Neural crest cell (in vitro differentiated cells): Measurements from ENCODE around the gene INTS11. TPM values are rescaled to one million over a fixed set of nuclear protein-coding genes. Genes with fewer than 3 reads are reported as not detected.

ENCODE experiments used
- DNase-seq: peaks from one replicate; pipeline ENCODE4 v3.0.0; 2021; ENCODE audit warnings: low read depth, mixed read lengths, low spot score
- H3K27ac Mint-ChIP-seq: one replicate; pipeline ENCODE4 v1.8.0; 2021; ENCODE audit warnings: mild to moderate bottlenecking, mixed read lengths; ENCODE audit not compliant: unreplicated experiment
- H3K27me3 Mint-ChIP-seq: 2 replicates; pipeline ENCODE4 v1.8.0; 2021; ENCODE audit warnings: low read depth, mild to moderate bottlenecking, mixed read lengths
- H3K36me3 Mint-ChIP-seq: 2 replicates; pipeline ENCODE4 v1.8.0; 2021; ENCODE audit warnings: low read depth, mild to moderate bottlenecking, mixed read lengths
- H3K4me1 Mint-ChIP-seq: 2 replicates; pipeline ENCODE4 v1.8.0; 2021; ENCODE audit warnings: mixed read lengths
- H3K4me3 Mint-ChIP-seq: one replicate; pipeline ENCODE4 v1.8.0; 2021; ENCODE audit warnings: mild to moderate bottlenecking, mixed read lengths
- H3K9me3 Mint-ChIP-seq: 2 replicates; pipeline ENCODE4 v1.8.0; 2021; ENCODE audit warnings: mixed read lengths
- total RNA-seq: library from RNA; stranded (reverse); gene quantifications from 2 replicates; pipeline ENCODE4 v1.2.1, GENCODE V29; 2021
- TF ChIP-seq, protein P1 (sequence below): fragments of 200-600 bp; sonication (generic); conservative IDR thresholded peaks from 2 replicates; pipeline ENCODE4 v1.5.0; 2021; ENCODE audit warnings: antibody characterized with exemption, mild to moderate bottlenecking

The INTS11 gene
- total RNA-seq, 1 donor from 2014 or later: 160 TPM

DNA sequence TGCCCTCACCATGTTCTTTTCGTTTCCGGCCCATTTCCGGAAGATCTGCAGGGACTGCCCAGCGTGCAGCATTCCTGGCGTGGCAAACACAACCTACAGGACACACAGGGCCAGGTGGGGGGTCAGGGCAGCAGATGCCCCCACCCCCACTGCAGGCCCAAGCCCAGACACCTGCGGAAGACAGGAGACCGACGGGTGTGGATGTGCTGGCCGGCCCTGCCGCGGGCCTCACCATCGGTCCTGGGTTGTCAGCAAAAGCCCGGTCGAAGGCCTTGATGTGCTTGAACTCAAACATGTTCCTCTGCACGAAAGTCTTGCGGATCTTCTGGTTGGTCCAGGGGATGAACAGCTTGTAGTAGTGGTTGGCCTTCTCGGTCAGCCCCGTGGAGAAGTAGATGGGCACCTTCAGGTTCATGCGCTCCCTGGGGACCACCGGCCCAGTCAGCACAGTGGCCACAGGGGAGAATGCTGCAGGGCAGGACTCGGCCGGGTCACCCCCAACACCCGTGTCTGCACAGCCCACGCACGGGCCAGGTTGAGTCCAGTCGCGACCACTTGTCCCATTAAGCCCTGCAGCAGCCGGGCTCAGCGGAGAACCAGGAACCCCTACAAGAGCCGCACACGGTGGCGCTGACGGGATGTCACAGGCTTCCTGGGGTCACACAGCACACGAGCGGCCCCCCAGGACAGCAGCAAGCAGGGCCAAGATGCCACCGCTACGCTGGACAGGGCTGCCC lies 10.8 kb downstream of the INTS11 start:
- Mint-ChIP-seq H3K27ac (no peak overlapping the region), H3K4me1 (peaks cover 7% of the 10 kb centered on the region), H3K4me3 (peak overlapping the region; percentile 70)

GRCh38 chr1:1312450-1313314 lies 11.8 kb downstream of the INTS11 start:
- Mint-ChIP-seq H3K27me3 (no peaks in the 10 kb centered on the region), H3K36me3 (peaks cover 2% of the 10 kb centered on the region), H3K4me1 (peaks cover 7% of the 10 kb centered on the region), H3K9me3 (no peaks in the 10 kb centered on the region), H3K27ac (no peak overlapping the region), H3K4me3 (peak overlapping the region; percentile 12)
- TF ChIP-seq, protein P1, sequence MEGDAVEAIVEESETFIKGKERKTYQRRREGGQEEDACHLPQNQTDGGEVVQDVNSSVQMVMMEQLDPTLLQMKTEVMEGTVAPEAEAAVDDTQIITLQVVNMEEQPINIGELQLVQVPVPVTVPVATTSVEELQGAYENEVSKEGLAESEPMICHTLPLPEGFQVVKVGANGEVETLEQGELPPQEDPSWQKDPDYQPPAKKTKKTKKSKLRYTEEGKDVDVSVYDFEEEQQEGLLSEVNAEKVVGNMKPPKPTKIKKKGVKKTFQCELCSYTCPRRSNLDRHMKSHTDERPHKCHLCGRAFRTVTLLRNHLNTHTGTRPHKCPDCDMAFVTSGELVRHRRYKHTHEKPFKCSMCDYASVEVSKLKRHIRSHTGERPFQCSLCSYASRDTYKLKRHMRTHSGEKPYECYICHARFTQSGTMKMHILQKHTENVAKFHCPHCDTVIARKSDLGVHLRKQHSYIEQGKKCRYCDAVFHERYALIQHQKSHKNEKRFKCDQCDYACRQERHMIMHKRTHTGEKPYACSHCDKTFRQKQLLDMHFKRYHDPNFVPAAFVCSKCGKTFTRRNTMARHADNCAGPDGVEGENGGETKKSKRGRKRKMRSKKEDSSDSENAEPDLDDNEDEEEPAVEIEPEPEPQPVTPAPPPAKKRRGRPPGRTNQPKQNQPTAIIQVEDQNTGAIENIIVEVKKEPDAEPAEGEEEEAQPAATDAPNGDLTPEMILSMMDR: no peak
- no peak for DNase-seq

More for the DNA sequence above, 10.8 kb downstream of the INTS11 start:
- H3K27me3 Mint-ChIP-seq: no peaks in the 10 kb centered on the region
- peaks cover 2% of the 10 kb centered on the region for H3K36me3 Mint-ChIP-seq
- no peak for DNase-seq
- H3K9me3 Mint-ChIP-seq: no peaks in the 10 kb centered on the region
- TF ChIP-seq, protein P1: no peak

DNA sequence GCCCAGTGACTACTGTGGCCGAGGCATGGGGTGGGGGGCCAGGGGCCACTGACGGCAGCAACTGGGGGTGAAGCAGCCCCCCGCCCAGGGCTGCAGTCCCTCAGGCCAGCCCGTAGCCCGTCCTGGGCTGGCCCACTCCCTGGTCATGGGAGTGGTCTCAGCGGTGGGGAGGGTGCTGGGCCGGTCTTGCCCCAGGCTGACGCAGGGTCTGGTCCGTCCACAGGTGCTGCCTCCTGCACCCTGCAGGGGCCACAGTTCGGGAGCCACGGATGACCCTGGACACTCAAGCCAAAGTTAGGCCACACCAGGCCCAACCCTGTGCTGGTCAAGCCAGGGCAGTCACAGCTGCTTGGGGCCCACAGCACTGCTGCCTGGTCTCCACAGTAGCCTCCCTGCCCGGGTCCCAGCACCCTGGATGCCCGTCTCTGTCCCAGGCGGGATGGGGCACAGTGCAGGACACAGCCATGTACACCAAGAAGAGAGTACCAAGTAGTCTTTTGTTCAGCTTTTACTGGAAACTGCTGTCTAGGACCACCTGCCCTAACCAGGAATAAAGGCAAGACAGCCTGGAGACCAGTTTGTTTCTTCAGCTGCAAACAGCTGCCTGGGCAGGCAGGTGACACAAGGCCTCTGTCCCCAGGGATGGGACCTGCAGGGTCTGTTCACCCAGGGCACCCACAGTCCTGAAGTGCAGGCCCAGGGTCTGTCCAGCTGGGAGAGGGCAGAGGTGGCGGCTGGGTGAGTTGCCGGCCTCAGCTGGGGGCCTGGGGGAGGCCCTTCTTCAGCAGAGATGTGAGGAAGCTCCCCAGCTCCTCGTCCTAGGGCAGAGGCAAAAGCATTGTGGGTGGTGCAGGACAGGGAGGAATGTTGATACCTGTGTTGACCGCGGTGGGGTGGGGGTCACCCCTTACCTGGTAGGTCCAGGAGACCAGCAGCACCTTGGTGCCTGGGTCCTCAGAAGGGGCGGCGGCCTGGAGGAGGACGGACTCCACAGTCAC lies 13.1 kb downstream of the INTS11 start:
- TF ChIP-seq, protein P1: no peak
- Mint-ChIP-seq H3K36me3 (peaks cover 2% of the 10 kb centered on the region), H3K27me3 (no peaks in the 10 kb centered on the region), H3K27ac (no peak overlapping the region), H3K4me1 (peaks cover 16% of the 10 kb centered on the region), H3K4me3 (peak overlapping the region; percentile 83), H3K9me3 (no peaks in the 10 kb centered on the region)
- no peak for DNase-seq

- Mint-ChIP-seq H3K9me3 (no peaks in the 10 kb centered on the region), H3K27me3 (no peaks in the 10 kb centered on the region), H3K4me1 (peaks cover 15% of the 10 kb centered on the region), H3K36me3 (no peaks in the 10 kb centered on the region), H3K27ac (no peak overlapping the region), H3K4me3 (peak overlapping the region; percentile 83)
- TF ChIP-seq, protein P1: no peak
- no peak for DNase-seq
These were observed 13.9 kb downstream of the INTS11 start for GRCh38 chr1:1310476-1311053.

DNA sequence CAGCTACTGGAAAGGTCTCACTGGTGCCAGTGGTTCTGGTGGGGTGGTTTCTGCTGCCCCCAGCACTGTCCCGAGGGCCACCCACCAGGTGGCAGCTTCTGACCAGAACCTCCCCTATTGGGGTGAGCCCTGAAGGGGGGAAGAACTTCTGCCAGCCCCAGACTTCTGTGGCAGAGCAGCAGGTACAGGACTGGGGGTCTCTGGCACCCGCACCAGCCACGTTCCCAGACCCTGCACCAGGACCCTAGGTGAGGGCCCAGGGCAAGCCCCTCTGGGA lies 14.4 kb downstream of the INTS11 start:
- Mint-ChIP-seq H3K27ac (no peak overlapping the region), H3K9me3 (no peaks in the 10 kb centered on the region), H3K4me3 (peak overlapping the region; percentile 83), H3K4me1 (peaks cover 17% of the 10 kb centered on the region), H3K27me3 (no peaks in the 10 kb centered on the region), H3K36me3 (no peaks in the 10 kb centered on the region)
- no peak for DNase-seq
- TF ChIP-seq, protein P1: no peak
